SK-N-MC (cell line): ENCODE measurements around the gene LRMDA.

Source experiments
- DNase-seq: peaks from one replicate; pipeline ENCODE4 v3.0.0-alpha.2; 2011; ENCODE audit warnings: low read depth, low spot score
- H3K27ac ChIP-seq: fragments of 200-600 bp; sonication (generic); 2 replicates; pipeline ENCODE4 v1.5.1; 2016; ENCODE audit warnings: mixed run types
- H3K36me3 ChIP-seq: fragments of 200-600 bp; sonication (generic); 2 replicates; pipeline ENCODE4 v1.6.1; 2017; ENCODE audit warnings: antibody characterized with exemption, low read length, mixed read lengths; ENCODE audit not compliant: insufficient read depth
- H3K4me3 ChIP-seq: fragments of 200-600 bp; sonication (generic); 2 replicates; pipeline ENCODE4 v1.5.1; 2016
- H3K9ac ChIP-seq: fragments of 200-600 bp; sonication (generic); 2 replicates; pipeline ENCODE4 v1.8.0; 2017; ENCODE audit warnings: mixed run types, mixed read lengths; ENCODE audit not compliant: insufficient read length
- H3K9me3 ChIP-seq: fragments of 200-600 bp; sonication (generic); 2 replicates; pipeline ENCODE4 v1.6.1; 2017; ENCODE audit warnings: low read depth, mild to moderate bottlenecking, antibody characterized with exemption, low read length, moderate library complexity, mixed read lengths
- EZH2 ChIP-seq: fragments of 200-600 bp; sonication (generic); IDR thresholded peaks from one replicate; pipeline ENCODE4 v1.6.1; 2017; ENCODE audit warnings: antibody characterized with exemption
- FOXP2 ChIP-seq: optimal IDR thresholded peaks from 2 replicates; pipeline ENCODE3; 2011; ENCODE audit warnings: mild to moderate bottlenecking, moderate library complexity; ENCODE audit not compliant: insufficient read depth; ENCODE audit errors: extremely low read length, control extremely low read depth
- POLR2AphosphoS5 ChIP-seq: IDR thresholded peaks from 2 replicates; pipeline ENCODE4 v1.6.1; 2012; ENCODE audit warnings: mild to moderate bottlenecking, low read depth, low read length, borderline replicate concordance

Gene LRMDA

GRCh38 chr10:75532253-75532924, 101.0 kb downstream of the LRMDA start:
- no peak overlapping the region for H3K4me3 ChIP-seq
- TF ChIP-seq EZH2 = no peak
- no peak for TF ChIP-seq POLR2AphosphoS5
- TF ChIP-seq FOXP2 = no peak
- no peaks in the 10 kb centered on the region for H3K9me3 ChIP-seq
- no peak for DNase-seq
- H3K27ac ChIP-seq = no peak overlapping the region
- H3K9ac ChIP-seq = no peak overlapping the region
- no peaks in the 10 kb centered on the region for H3K36me3 ChIP-seq

- no peak for TF ChIP-seq FOXP2
- TF ChIP-seq EZH2 = no peak
- TF ChIP-seq POLR2AphosphoS5 = no peak
- Histone ChIP-seq H3K9ac (no peak overlapping the region), H3K36me3 (no peaks in the 10 kb centered on the region), H3K9me3 (no peaks in the 10 kb centered on the region), H3K4me3 (no peak overlapping the region), H3K27ac (no peak overlapping the region)
- no peak for DNase-seq
Observed at GRCh38 chr10:75538144-75538543, 106.7 kb downstream of the LRMDA start.

GRCh38 chr10:75538765-75539164, 107.3 kb downstream of the LRMDA start:
- DNase-seq = no peak
- TF ChIP-seq FOXP2 = no peak
- no peak for TF ChIP-seq POLR2AphosphoS5
- TF ChIP-seq EZH2 = no peak
- H3K27ac ChIP-seq = no peak overlapping the region
- H3K4me3 ChIP-seq = no peak overlapping the region
- no peaks in the 10 kb centered on the region for H3K9me3 ChIP-seq
- no peaks in the 10 kb centered on the region for H3K36me3 ChIP-seq
- H3K9ac ChIP-seq = no peak overlapping the region

- Histone ChIP-seq H3K27ac (no peak overlapping the region), H3K9ac (no peak overlapping the region), H3K36me3 (no peaks in the 10 kb centered on the region), H3K4me3 (no peak overlapping the region), H3K9me3 (no peaks in the 10 kb centered on the region)
- no peak for DNase-seq
- no peak for TF ChIP-seq EZH2
- TF ChIP-seq FOXP2 = no peak
- no peak for TF ChIP-seq POLR2AphosphoS5
Observed at GRCh38 chr10:75540357-75540966, 109.0 kb downstream of the LRMDA start.

GRCh38 chr10:75540981-75541380, 109.6 kb downstream of the LRMDA start:
- no peak for DNase-seq
- no peak overlapping the region for H3K27ac ChIP-seq

GRCh38 chr10:75541411-75541810, 110.0 kb downstream of the LRMDA start:
- H3K4me3 ChIP-seq = no peak overlapping the region
- H3K9me3 ChIP-seq = no peaks in the 10 kb centered on the region
- H3K9ac ChIP-seq = no peak overlapping the region
- no peaks in the 10 kb centered on the region for H3K36me3 ChIP-seq
- no peak for DNase-seq
- TF ChIP-seq POLR2AphosphoS5 (no peak), EZH2 (no peak), FOXP2 (no peak)
- no peak overlapping the region for H3K27ac ChIP-seq

More at GRCh38 chr10:75540981-75541380, 109.6 kb downstream of the LRMDA start:
- H3K9me3 ChIP-seq = no peaks in the 10 kb centered on the region
- TF ChIP-seq EZH2 (no peak), POLR2AphosphoS5 (no peak), FOXP2 (no peak)
- H3K9ac ChIP-seq = no peak overlapping the region
- H3K4me3 ChIP-seq = no peak overlapping the region
- H3K36me3 ChIP-seq = no peaks in the 10 kb centered on the region

GRCh38 chr10:75542084-75542483, 110.7 kb downstream of the LRMDA start:
- H3K27ac ChIP-seq = no peak overlapping the region
- H3K4me3 ChIP-seq = no peak overlapping the region
- TF ChIP-seq EZH2 (no peak), FOXP2 (no peak), POLR2AphosphoS5 (no peak)
- H3K9ac ChIP-seq = no peak overlapping the region
- no peaks in the 10 kb centered on the region for H3K36me3 ChIP-seq
- no peak for DNase-seq
- H3K9me3 ChIP-seq = no peaks in the 10 kb centered on the region

- Histone ChIP-seq H3K36me3 (no peaks in the 10 kb centered on the region), H3K27ac (no peak overlapping the region), H3K4me3 (no peak overlapping the region), H3K9ac (no peak overlapping the region), H3K9me3 (no peaks in the 10 kb centered on the region)
- TF ChIP-seq FOXP2 = no peak
- no peak for TF ChIP-seq EZH2
- no peak for TF ChIP-seq POLR2AphosphoS5
- no peak for DNase-seq
Observed at GRCh38 chr10:75542906-75543305, 111.5 kb downstream of the LRMDA start.
